HTERT RPE-1 (cell line): ENCODE measurements around the gene PLAAT2.

ENCODE experiments used
- in situ Hi-C: fragments of 300-500 bp; cut with MboI; formaldehyde crosslinking; loops from 4 replicates; pipeline ENCODE4 v1.14.3; 2020; ENCODE audit warnings: low sequenced_read_pairs

Gene PLAAT2

GRCh38 chr11:63527667-63528066 is 35.5 kb downstream of the PLAAT2 start:
- in situ Hi-C loops = no loop called here

GRCh38 chr11:63523151-63523550 is 40.0 kb downstream of the PLAAT2 start:
- in situ Hi-C loops = no loop called here

- in situ Hi-C loops = no loop called here
Observed at GRCh38 chr11:63521896-63522295, 41.3 kb downstream of the PLAAT2 start.

- in situ Hi-C loops = no loop called here
Observed at GRCh38 chr11:63520606-63521170, 42.5 kb downstream of the PLAAT2 start.

- in situ Hi-C loops = no loop called here
Observed at GRCh38 chr11:63518548-63518947, 44.6 kb downstream of the PLAAT2 start.

GRCh38 chr11:63517156-63517555 is 46.0 kb downstream of the PLAAT2 start:
- in situ Hi-C loops = no loop called here

- in situ Hi-C loops = no loop called here
Observed at GRCh38 chr11:63516109-63516508, 47.1 kb downstream of the PLAAT2 start.

GRCh38 chr11:63512816-63513215 is 50.4 kb downstream of the PLAAT2 start:
- in situ Hi-C loops = no loop called here

GRCh38 chr11:63511048-63511748 is 52.0 kb downstream of the PLAAT2 start:
- in situ Hi-C loops = no loop called here

- in situ Hi-C loops = no loop called here
Observed at GRCh38 chr11:63510360-63511047, 52.7 kb downstream of the PLAAT2 start.

GRCh38 chr11:63508745-63509144 is 54.4 kb downstream of the PLAAT2 start:
- in situ Hi-C loops = no loop called here

- in situ Hi-C loops = no loop called here
Observed at GRCh38 chr11:63508009-63508408, 55.2 kb downstream of the PLAAT2 start.

GRCh38 chr11:63507511-63507910 is 55.7 kb downstream of the PLAAT2 start:
- in situ Hi-C loops = no loop called here

GRCh38 chr11:63506876-63507275 is 56.3 kb downstream of the PLAAT2 start:
- in situ Hi-C loops = no loop called here

- in situ Hi-C loops = no loop called here
Observed at GRCh38 chr11:63505857-63506528, 57.2 kb downstream of the PLAAT2 start, which contains the start of gene LGALS12. TSS of gene LGALS12 (plus strand) at chr11:63506084. CDS start at chr11:63506459, 375 bp downstream.

- in situ Hi-C loops = no loop called here
Observed at GRCh38 chr11:63504933-63505586, 58.1 kb downstream of the PLAAT2 start.

GRCh38 chr11:63504054-63504453 is 59.1 kb downstream of the PLAAT2 start:
- in situ Hi-C loops = no loop called here

- in situ Hi-C loops = no loop called here
Observed at GRCh38 chr11:63503492-63503891, 59.7 kb downstream of the PLAAT2 start.
